Transverse colon (tissue), 4 donors: ENCODE results near the gene C1orf115.

Source experiments
- POLR2A ChIP-seq: fragments of 450-650 bp; IDR thresholded peaks from one replicate; pipeline ENCODE4 v1.6.1; 2016; ENCODE audit warnings: antibody characterized with exemption, mild to moderate bottlenecking, moderate library complexity
- POLR2AphosphoS5 ChIP-seq, 3 donors: sonication (generic); formaldehyde crosslinking; IDR thresholded peaks; one replicate each; pipeline ENCODE4 v1.6.1; 2016; ENCODE audit warnings: antibody characterized with exemption in 3 of 3
- TF ChIP-seq, protein P1 (sequence below), 5 experiments: fragments of 200-600 bp in 3 of 5; fragments of 450-650 bp in 2 of 5; sonication (generic) in 3 of 5; IDR thresholded peaks; 1 replicate in 2 of 5; 2 replicates in 3 of 5; pipeline ENCODE4 v1.5.1; 2016 to 2017; ENCODE audit warnings: antibody characterized with exemption in 5 of 5, inconsistent platforms in 3 of 5, mild to moderate bottlenecking in 2 of 5, moderate library complexity in 1 of 5

DNA sequence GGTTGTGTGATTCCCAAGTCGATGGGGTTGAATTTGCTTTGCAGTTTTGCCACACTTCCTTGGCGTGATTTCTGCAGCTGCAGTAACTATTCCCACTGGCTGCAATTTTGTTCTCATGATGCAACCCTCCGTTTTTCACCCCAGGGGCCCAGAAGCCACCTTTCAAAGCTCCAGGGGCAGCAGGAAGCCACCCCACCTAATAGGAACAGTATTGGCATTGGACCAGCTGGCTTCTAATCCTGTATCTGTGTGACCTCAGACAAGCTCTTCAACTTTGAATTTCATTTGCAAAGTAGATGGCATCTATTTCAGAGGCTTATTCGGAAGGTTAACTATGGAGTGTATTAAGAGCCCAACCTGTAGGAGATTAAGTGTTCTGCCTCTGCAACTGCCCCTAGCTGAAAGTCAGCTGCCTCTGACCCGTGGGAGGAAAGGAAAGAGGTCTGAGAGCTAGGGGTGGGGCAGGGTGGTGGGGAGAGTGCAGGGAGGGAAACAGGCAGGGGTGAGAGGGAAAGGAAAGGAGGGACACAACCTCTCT is 12.6 kb downstream of the C1orf115 start:
- TF ChIP-seq, protein P1, sequence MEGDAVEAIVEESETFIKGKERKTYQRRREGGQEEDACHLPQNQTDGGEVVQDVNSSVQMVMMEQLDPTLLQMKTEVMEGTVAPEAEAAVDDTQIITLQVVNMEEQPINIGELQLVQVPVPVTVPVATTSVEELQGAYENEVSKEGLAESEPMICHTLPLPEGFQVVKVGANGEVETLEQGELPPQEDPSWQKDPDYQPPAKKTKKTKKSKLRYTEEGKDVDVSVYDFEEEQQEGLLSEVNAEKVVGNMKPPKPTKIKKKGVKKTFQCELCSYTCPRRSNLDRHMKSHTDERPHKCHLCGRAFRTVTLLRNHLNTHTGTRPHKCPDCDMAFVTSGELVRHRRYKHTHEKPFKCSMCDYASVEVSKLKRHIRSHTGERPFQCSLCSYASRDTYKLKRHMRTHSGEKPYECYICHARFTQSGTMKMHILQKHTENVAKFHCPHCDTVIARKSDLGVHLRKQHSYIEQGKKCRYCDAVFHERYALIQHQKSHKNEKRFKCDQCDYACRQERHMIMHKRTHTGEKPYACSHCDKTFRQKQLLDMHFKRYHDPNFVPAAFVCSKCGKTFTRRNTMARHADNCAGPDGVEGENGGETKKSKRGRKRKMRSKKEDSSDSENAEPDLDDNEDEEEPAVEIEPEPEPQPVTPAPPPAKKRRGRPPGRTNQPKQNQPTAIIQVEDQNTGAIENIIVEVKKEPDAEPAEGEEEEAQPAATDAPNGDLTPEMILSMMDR (IDR thresholded peaks at IDR 0.05) = no peak
- TF ChIP-seq POLR2A = no peak
- no peak for TF ChIP-seq POLR2AphosphoS5 (IDR thresholded peaks at IDR 0.05)
